IMR-90 (cell line): ENCODE measurements around the gene BET1L. TPM values are rescaled to one million over a fixed set of nuclear protein-coding genes. Genes with fewer than 3 reads are reported as not detected.

Experiments used
- ATAC-seq: fragments of 200-7000 bp; cut with Tn5 transposase; 2 replicates; pipeline ENCODE4 v1.9.1; 2020; ENCODE audit warnings: low read depth, mild to moderate bottlenecking, moderate library complexity
- BruUV-seq: library from RNA; stranded (reverse); fragments of 400-500 nt; replicated peaks from 2 replicates; lab custom pipeline; 2021; lab: Mats Ljungman, UMichigan
- CTCF ChIA-PET: fragments of 300-600 bp; formaldehyde crosslinking; extraction: SDS; loops from one replicate; lab custom pipeline; 2021; ENCODE audit warnings: antibody characterized with exemption; lab: Yijun Ruan, JAX
- POLR2A ChIA-PET: fragments of 300-600 bp; sonication (Branson Sonifier 250); formaldehyde crosslinking; loops from one replicate; lab custom pipeline; 2022; ENCODE audit warnings: antibody characterized with exemption; ENCODE audit not compliant: unreplicated experiment; lab: Charles Lee
- DNase-seq: peaks from one replicate; pipeline ENCODE4 v3.0.0; 2013
- H2AFZ ChIP-seq: replicated peaks from 2 replicates; pipeline ENCODE3; 2013; ENCODE audit warnings: low read length, mild to moderate bottlenecking; ENCODE audit not compliant: poor library complexity
- H2AK5ac ChIP-seq: 2 replicates; pipeline ENCODE4 v1.6.1; 2013; ENCODE audit warnings: low read depth, low read length, inconsistent platforms
- H2AK9ac ChIP-seq: replicated peaks from 2 replicates; pipeline ENCODE3; 2013; ENCODE audit warnings: mild to moderate bottlenecking, low read depth, low read length, moderate library complexity; ENCODE audit not compliant: poor library complexity
- H2BK120ac ChIP-seq: 2 replicates; pipeline ENCODE4 v1.6.1; 2013; ENCODE audit warnings: low read depth, low read length, inconsistent platforms
- H2BK15ac ChIP-seq: 3 replicates; pipeline ENCODE4 v1.6.1; 2013; ENCODE audit warnings: low read depth, low read length, inconsistent platforms
- H2BK20ac ChIP-seq: 2 replicates; pipeline ENCODE4 v1.6.1; 2013; ENCODE audit warnings: low read depth, mild to moderate bottlenecking, inconsistent platforms, low read length, moderate library complexity
- H2BK5ac ChIP-seq: 2 replicates; pipeline ENCODE4 v1.6.1; 2013; ENCODE audit warnings: mild to moderate bottlenecking, low read depth, low read length, inconsistent platforms; ENCODE audit not compliant: poor library complexity, severe bottlenecking
- H3K14ac ChIP-seq: replicated peaks from 2 replicates; pipeline ENCODE4 v1.6.1; 2013; ENCODE audit warnings: low read depth, low read length, inconsistent platforms
- H3K18ac ChIP-seq: 2 replicates; pipeline ENCODE4 v1.6.1; 2013; ENCODE audit warnings: low read depth, low read length, control low read depth
- H3K23ac ChIP-seq: 2 replicates; pipeline ENCODE4 v1.6.1; 2013; ENCODE audit warnings: low read depth, low read length, inconsistent platforms
- H3K27ac ChIP-seq: 2 replicates; pipeline ENCODE4 v1.5.1; 2013; ENCODE audit warnings: mild to moderate bottlenecking, control low read depth, low read length; ENCODE audit not compliant: insufficient read depth
- H3K27me3 ChIP-seq: 2 replicates; pipeline ENCODE4 v1.6.1; 2013; ENCODE audit warnings: low read length; ENCODE audit not compliant: control insufficient read depth, insufficient read depth
- H3K36me3 ChIP-seq: 2 replicates; pipeline ENCODE4 v1.6.1; 2013; ENCODE audit warnings: low read length, mixed read lengths; ENCODE audit not compliant: control insufficient read depth, insufficient read depth
- H3K4ac ChIP-seq: 2 replicates; pipeline ENCODE4 v1.6.1; 2013; ENCODE audit warnings: low read depth, low read length, inconsistent platforms
- H3K4me1 ChIP-seq: 2 replicates; pipeline ENCODE4 v1.6.1; 2013; ENCODE audit warnings: low read length, mixed read lengths; ENCODE audit not compliant: control insufficient read depth, insufficient read depth
- H3K4me2 ChIP-seq: 2 replicates; pipeline ENCODE4 v1.6.1; 2013; ENCODE audit warnings: low read depth, mild to moderate bottlenecking, control low read depth, low read length, moderate library complexity
- H3K4me3 ChIP-seq: 2 replicates; pipeline ENCODE4 v1.5.1; 2013; ENCODE audit warnings: low read depth, mild to moderate bottlenecking, control low read depth, low read length, moderate library complexity; ENCODE audit not compliant: insufficient read depth
- H3K56ac ChIP-seq: 2 replicates; pipeline ENCODE4 v1.6.1; 2013; ENCODE audit warnings: low read length, inconsistent platforms; ENCODE audit not compliant: insufficient read depth; ENCODE audit errors: extremely low read depth
- H3K79me1 ChIP-seq, 2 experiments: 2 replicates each; pipeline ENCODE4 v1.6.1; 2013; ENCODE audit warnings: low read length in 2 of 2, inconsistent platforms in 1 of 2, low read depth in 1 of 2
- H3K9ac ChIP-seq: 2 replicates; pipeline ENCODE4 v1.6.1; 2013; ENCODE audit warnings: low read depth, low read length, control low read depth
- H3K9me1 ChIP-seq: 2 replicates; pipeline ENCODE4 v1.6.1; 2013; ENCODE audit warnings: low read length, inconsistent platforms; ENCODE audit not compliant: insufficient read depth
- H3K9me3 ChIP-seq: 2 replicates; pipeline ENCODE4 v1.6.1; 2013; ENCODE audit warnings: low read length; ENCODE audit not compliant: control insufficient read depth, insufficient read depth
- H4K20me1 ChIP-seq: 2 replicates; pipeline ENCODE4 v1.6.1; 2013; ENCODE audit warnings: low read length, inconsistent platforms; ENCODE audit not compliant: insufficient read depth
- H4K5ac ChIP-seq: 2 replicates; pipeline ENCODE4 v1.6.1; 2013; ENCODE audit warnings: mild to moderate bottlenecking, low read depth, low read length, control low read depth
- H4K8ac ChIP-seq, 2 experiments: 2 replicates each; pipeline ENCODE4 v1.6.1; 2013; ENCODE audit warnings: low read depth in 2 of 2, low read length in 2 of 2, control low read depth in 1 of 2, inconsistent platforms in 1 of 2
- H4K91ac ChIP-seq: 2 replicates; pipeline ENCODE4 v1.6.1; 2013; ENCODE audit warnings: low read depth, low read length, inconsistent platforms; ENCODE audit not compliant: insufficient read depth
- BHLHE40 ChIP-seq: fragments of 150-350 bp; IDR thresholded peaks from 2 replicates; pipeline ENCODE4 v1.6.1; 2016; ENCODE audit warnings: mild to moderate bottlenecking, low read depth, low read length
- FOS ChIP-seq: fragments of 150-350 bp; IDR thresholded peaks from 2 replicates; pipeline ENCODE4 v1.6.1; 2016; ENCODE audit warnings: low read depth, low read length
- MAFK ChIP-seq: IDR thresholded peaks from 2 replicates; pipeline ENCODE4 v1.6.1; 2012; ENCODE audit warnings: low read depth, low read length, improper control_type of control experiment
- MAZ ChIP-seq: IDR thresholded peaks from 2 replicates; pipeline ENCODE4 v1.6.1; 2012; ENCODE audit warnings: low read depth, mild to moderate bottlenecking, low read length, improper control_type of control experiment, moderate library complexity, borderline replicate concordance
- MXI1 ChIP-seq: IDR thresholded peaks from 2 replicates; pipeline ENCODE4 v1.6.1; 2012; ENCODE audit warnings: low read depth, mild to moderate bottlenecking, low read length, moderate library complexity, borderline replicate concordance
- NFE2L2 ChIP-seq: fragments of 150-350 bp; IDR thresholded peaks from 2 replicates; pipeline ENCODE4 v1.6.1; 2016; ENCODE audit warnings: low read depth, mild to moderate bottlenecking, low read length
- RAD21 ChIP-seq: IDR thresholded peaks from 2 replicates; pipeline ENCODE4 v1.6.1; 2012; ENCODE audit warnings: low read length, improper control_type of control experiment
- RCOR1 ChIP-seq: IDR thresholded peaks from 2 replicates; pipeline ENCODE4 v1.6.1; 2012; ENCODE audit warnings: mild to moderate bottlenecking, low read length, improper control_type of control experiment; ENCODE audit not compliant: insufficient replicate concordance
- RFX5 ChIP-seq: IDR thresholded peaks from 2 replicates; pipeline ENCODE4 v1.8.0; 2012; ENCODE audit warnings: low read depth, mild to moderate bottlenecking, low read length, moderate library complexity
- SMC3 ChIP-seq: fragments of 150-350 bp; IDR thresholded peaks from 2 replicates; pipeline ENCODE4 v1.6.1; 2016; ENCODE audit warnings: low read depth, mild to moderate bottlenecking, antibody characterized with exemption, low read length, moderate library complexity
- USF2 ChIP-seq: fragments of 150-350 bp; IDR thresholded peaks from 2 replicates; pipeline ENCODE4 v1.6.1; 2017; ENCODE audit warnings: mild to moderate bottlenecking, antibody characterized with exemption, low read length, low read depth
- WGBS, 2 experiments: methylation state at CpG; one replicate each; pipeline versions ENCODE4 v1.1.5 to v1.1.7; 2013; ENCODE audit warnings: missing lambda C conversion rate in 2 of 2; ENCODE audit not compliant: insufficient read length in 1 of 2; ENCODE audit errors: extremely low coverage in 2 of 2; 5-methylcytosine and 5-hydroxymethylcytosine counted together
- dilution Hi-C: fragments of 300-500 bp; cut with HindIII; formaldehyde crosslinking; loops from one replicate; pipeline ENCODE4 v1.14.3; 2018; ENCODE audit warnings: low sequenced_read_pairs; ENCODE audit not compliant: unreplicated experiment
- in situ Hi-C: fragments of 300-500 bp; cut with MboI; formaldehyde crosslinking; loops from 3 replicates; pipeline ENCODE4 v1.14.3; 2019; ENCODE audit warnings: low sequenced_read_pairs, inconsistent platforms, mixed read lengths
- intact Hi-C: fragments of 100-400 bp; cut with micrococcal nuclease; formaldehyde crosslinking; loops from 2 replicates; pipeline ENCODE4 v1.10.0; 2022
- polyA plus RNA-seq, 3 experiments: library from polyadenylated mRNA; depleted of rRNA; stranded (reverse); fragments of >200 nt; gene quantifications; 2 replicates each; pipeline ENCODE4 v1.2.3, GENCODE V29; 2012; ENCODE audit warnings: low replicate concordance in 1 of 3
- total RNA-seq: library from RNA; depleted of rRNA; stranded (reverse); fragments of >200 nt; gene quantifications from 2 replicates; pipeline ENCODE4 v1.2.3, GENCODE V29; 2012
- TF ChIP-seq, protein P1 (sequence below): fragments of 150-350 bp; IDR thresholded peaks from 2 replicates; pipeline ENCODE4 v1.6.1; 2016; ENCODE audit warnings: low read depth, mild to moderate bottlenecking, low read length, moderate library complexity, borderline replicate concordance

Gene BET1L
- total and polyA plus RNA-seq, 2 of the 4 experiments (the other 2 are of a cell fraction) = 10.8 to 90.7 TPM

DNA sequence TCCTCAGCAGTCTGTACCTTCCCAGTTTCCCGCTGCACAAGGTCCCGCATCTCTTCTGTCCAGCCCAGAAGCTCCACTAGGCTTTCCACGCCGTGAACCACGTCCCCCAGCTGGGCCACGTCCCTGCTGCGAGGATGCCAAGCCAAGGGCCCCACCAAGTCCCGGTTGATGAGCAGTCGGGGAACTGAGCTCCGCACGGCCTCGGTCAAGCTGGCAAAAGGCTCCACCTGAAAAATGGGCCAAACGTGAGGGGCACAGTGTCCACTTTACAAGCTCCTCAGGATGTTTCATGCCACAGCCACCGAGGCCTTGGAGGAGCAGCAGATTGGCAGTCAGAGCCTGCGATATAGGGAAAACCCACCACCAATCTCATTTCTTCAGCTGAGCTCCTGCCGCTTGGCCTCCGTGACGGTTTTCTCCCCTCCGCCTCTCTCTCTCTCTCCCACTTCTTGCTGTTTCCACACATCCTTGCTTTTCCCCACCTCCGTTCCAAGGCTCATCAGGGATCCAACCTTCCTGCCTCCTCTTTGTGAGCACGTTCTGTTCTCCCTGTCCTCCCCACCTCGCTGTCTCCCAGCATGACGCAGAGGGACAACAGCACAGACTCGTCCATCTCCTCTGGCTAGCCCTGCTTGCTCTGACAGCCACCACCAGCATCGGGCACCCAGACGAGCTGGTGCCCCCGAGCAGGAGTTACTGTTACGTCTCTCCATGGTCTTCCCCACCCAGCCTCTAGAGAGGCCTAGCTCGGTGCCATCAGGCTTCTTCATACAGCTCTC, 11.8 kb upstream of the BET1L start:
- 91% methylated on average over 25 of the region's 29 CpGs; no CpG with 5 or more reads in 1 of the 2 experiments for WGBS, 2 experiments
- intact Hi-C loops = no loop called here
- in situ Hi-C loops = no loop called here
- Histone ChIP-seq H3K9ac (no peak overlapping the region), H3K14ac (no peak overlapping the region), H3K18ac (no peak overlapping the region), H3K27ac (no peak overlapping the region), H2BK20ac (no peak overlapping the region), H3K23ac (no peak overlapping the region), H2BK15ac (no peak overlapping the region), H4K91ac (no peak overlapping the region), H3K9me3 (no peaks in the 10 kb centered on the region), H3K4me2 (no peak overlapping the region), H3K4ac (no peak overlapping the region), H3K27me3 (no peaks in the 10 kb centered on the region), H4K8ac (no peak overlapping the region), H3K56ac (no peak overlapping the region), H2BK120ac (no peak overlapping the region), H3K79me1 (peaks cover 0 to 16% of the 10 kb centered on the region in 2 experiments; a peak in 2 of 4 replicates), H4K20me1 (peaks cover 14% of the 10 kb centered on the region; the same call in 1 of the 2 replicates), H3K36me3 (peaks cover 35% of the 10 kb centered on the region), H2AFZ (no peak overlapping the region), H4K5ac (no peak overlapping the region), H2AK9ac (peak overlapping the region; percentile 33), H3K4me1 (peaks cover 10% of the 10 kb centered on the region), H3K4me3 (no peak overlapping the region), H2AK5ac (no peak overlapping the region), H3K9me1 (peaks cover 5% of the 10 kb centered on the region; the same call in 1 of the 2 replicates), H2BK5ac (no peak overlapping the region)
- POLR2A ChIA-PET = no interaction called here
- TF ChIP-seq MAFK = no peak
- TF ChIP-seq RAD21 = no peak
- no peak for TF ChIP-seq RFX5
- TF ChIP-seq USF2 = no peak
- TF ChIP-seq SMC3 = no peak
- TF ChIP-seq MAZ = no peak
- no peak for TF ChIP-seq NFE2L2
- TF ChIP-seq BHLHE40 = no peak
- TF ChIP-seq MXI1 = no peak
- TF ChIP-seq FOS = no peak
- TF ChIP-seq RCOR1 = no peak
- TF ChIP-seq, protein P1, sequence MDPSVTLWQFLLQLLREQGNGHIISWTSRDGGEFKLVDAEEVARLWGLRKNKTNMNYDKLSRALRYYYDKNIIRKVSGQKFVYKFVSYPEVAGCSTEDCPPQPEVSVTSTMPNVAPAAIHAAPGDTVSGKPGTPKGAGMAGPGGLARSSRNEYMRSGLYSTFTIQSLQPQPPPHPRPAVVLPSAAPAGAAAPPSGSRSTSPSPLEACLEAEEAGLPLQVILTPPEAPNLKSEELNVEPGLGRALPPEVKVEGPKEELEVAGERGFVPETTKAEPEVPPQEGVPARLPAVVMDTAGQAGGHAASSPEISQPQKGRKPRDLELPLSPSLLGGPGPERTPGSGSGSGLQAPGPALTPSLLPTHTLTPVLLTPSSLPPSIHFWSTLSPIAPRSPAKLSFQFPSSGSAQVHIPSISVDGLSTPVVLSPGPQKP = no peak
- CTCF ChIA-PET = no interaction called here
- dilution Hi-C loops = no loop called here
- BruUV-seq = no TSS peak
- ATAC-seq = no peak
- no peak for DNase-seq
